Activated naive CD8-positive, alpha-beta T cell treated with anti-CD3 and anti-CD28 coated beads, Interleukin-2, amount 50 U/mL, for 24 hours (primary cell): ENCODE results near the gene OR2T3.
"Not testable (repeated sequence)": the region's sequence is repeated elsewhere in the genome, so short reads cannot be mapped to it uniquely, and the experiment has no call there.

ENCODE experiments used
- ATAC-seq: fragments of 150-1000 bp; cut with Tn5 transposase; one replicate; pipeline ENCODE4 v1.10.0; 2021
- DNase-seq: peaks from one replicate; pipeline ENCODE4 v3.0.0; 2021
- H3K27ac Mint-ChIP-seq: one replicate; pipeline ENCODE4 v1.8.0; 2021; ENCODE audit warnings: mild to moderate bottlenecking, mixed read lengths
- H3K27me3 Mint-ChIP-seq: one replicate; pipeline ENCODE4 v1.8.0; 2021; ENCODE audit warnings: mixed read lengths
- H3K36me3 Mint-ChIP-seq: one replicate; pipeline ENCODE4 v1.8.0; 2021; ENCODE audit warnings: low read depth, mixed read lengths
- H3K4me1 Mint-ChIP-seq: one replicate; pipeline ENCODE4 v1.8.0; 2021; ENCODE audit warnings: mixed read lengths
- H3K4me3 Mint-ChIP-seq: one replicate; pipeline ENCODE4 v1.8.0; 2021; ENCODE audit warnings: mild to moderate bottlenecking, moderate library complexity, mixed read lengths
- H3K9me3 Mint-ChIP-seq: one replicate; pipeline ENCODE4 v1.8.0; 2021; ENCODE audit warnings: mixed read lengths

OR2T3 gene

GRCh38 chr1:248510217-248510616 lies 37.1 kb downstream of the OR2T3 start:
- DNase-seq, H3K27ac Mint-ChIP-seq, H3K36me3 Mint-ChIP-seq, H3K27me3 Mint-ChIP-seq, H3K4me3 Mint-ChIP-seq, H3K9me3 Mint-ChIP-seq, ATAC-seq, H3K4me1 Mint-ChIP-seq: not testable (repeated sequence)

DNA sequence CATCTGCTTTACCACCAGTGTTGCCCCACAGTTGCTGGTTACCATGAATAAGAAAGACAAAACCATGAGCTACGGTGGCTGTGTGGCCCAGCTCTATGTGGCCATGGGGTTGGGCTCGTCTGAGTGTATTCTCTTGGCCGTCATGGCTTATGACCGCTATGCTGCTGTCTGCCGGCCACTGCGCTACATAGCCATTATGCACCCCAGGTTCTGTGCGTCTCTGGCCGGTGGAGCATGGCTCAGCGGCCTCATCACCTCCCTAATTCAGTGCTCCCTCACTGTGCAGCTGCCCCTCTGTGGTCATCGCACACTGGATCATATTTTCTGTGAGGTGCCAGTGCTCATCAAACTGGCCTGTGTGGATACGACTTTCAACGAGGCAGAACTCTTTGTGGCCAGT lies 48.7 kb downstream of the OR2T3 start:
- no peak overlapping the region for H3K4me3 Mint-ChIP-seq
- peaks cover 4% of the 10 kb centered on the region for H3K9me3 Mint-ChIP-seq
- DNase-seq (no peak), ATAC-seq (no peak)
- H3K27ac Mint-ChIP-seq: no peak overlapping the region
- no peaks in the 10 kb centered on the region for H3K27me3 Mint-ChIP-seq
- no peaks in the 10 kb centered on the region for H3K36me3 Mint-ChIP-seq
- H3K4me1 Mint-ChIP-seq: no peaks in the 10 kb centered on the region
